ENCODE data around the gene MCC.

- no peak for TF ChIP-seq EZH2 (IDR thresholded peaks at IDR 0.05; ENCODE audit: low read length)
- no peak for TF ChIP-seq CTCF (optimal IDR thresholded peaks at IDR 0.05 in 1 of 3, IDR thresholded peaks at IDR 0.05 in 1 of 3, conservative IDR thresholded peaks at IDR 0.05 in 1 of 3; ENCODE audit: extremely low read depth in 1 of 3, insufficient read depth in 2 of 3, low read length in 3 of 3)
Observed at GRCh38 chr5:113119246-113119924, 368.9 kb downstream of the MCC start.
